ENCODE measurements around the gene ENOX1. TPM values are rescaled to one million over a fixed set of nuclear protein-coding genes. Genes with fewer than 3 reads are reported as not detected.

ENOX1 gene
- total and polyA plus RNA-seq, 2 of the 13 experiments (the other 11 are each of a cell fraction or from before 2014, with no cell fraction given): not detected

GRCh38 chr13:43469791-43470190 is 317.0 kb downstream of the ENOX1 start:
- no peak for DNase-seq (ENCODE audit: low spot score)
- TF ChIP-seq CERS6 (CRISPR knock-in tag; IDR thresholded peaks at IDR 0.05) (no peak), ZNF232 (CRISPR knock-in tag; IDR thresholded peaks at IDR 0.05; ENCODE audit: borderline replicate concordance) (no peak), ZNF878 (CRISPR knock-in tag; IDR thresholded peaks at IDR 0.05) (no peak)
- Histone ChIP-seq H2AFZ (ENCODE audit: low read length) (no peak overlapping the region), H3K36me3 (replicated peaks in 1 of 2; ENCODE audit: control insufficient read depth in 1 of 2, insufficient read depth in 2 of 2, low read length in 2 of 2) (no peaks in the 10 kb centered on the region), H3K27ac (ENCODE audit: extremely low read length, insufficient read depth, low read length) (no peak overlapping the region), H3K4me1 (ENCODE audit: insufficient read depth, low read length) (no peaks in the 10 kb centered on the region), H4K20me1 (ENCODE audit: insufficient read depth, low read length) (no peaks in the 10 kb centered on the region), H3K27me3 (ENCODE audit: control insufficient read depth in 1 of 2, insufficient read depth in 2 of 2, low read length in 2 of 2) (no peaks in the 10 kb centered on the region), H3K9ac (ENCODE audit: insufficient read depth, low read depth, low read length) (no peak overlapping the region), H3K79me2 (ENCODE audit: insufficient read depth, low read length) (no peaks in the 10 kb centered on the region), H3K4me2 (ENCODE audit: low read depth, low read length) (no peak overlapping the region), H3K4me3 (replicated peaks in 1 of 3; ENCODE audit: insufficient read depth in 1 of 3, low read depth in 2 of 3, low read length in 3 of 3) (no peak overlapping the region), H3K9me3 (ENCODE audit: low read length) (no peaks in the 10 kb centered on the region)
- BruUV-seq (replicated peaks): no TSS peak
- in situ Hi-C loops (cut with HindIII; ENCODE audit: extremely low pct_ligation_motif_present, low pct_unique_long_range_greater_than_20kb): no loop called here
- FAIRE-seq: no peak
- 4% methylated on average over 1 of the region's 1 CpG for WGBS (ENCODE audit: low lambda C conversion rate)
- intact Hi-C loops (cut with micrococcal nuclease; ENCODE audit: unreplicated experiment): no loop called here
- POLR2A ChIA-PET: no interaction called here
- CTCF ChIA-PET (ENCODE audit: low intra/inter-chr PET ratio, low total read pairs): no interaction called here
- ATAC-seq: no peak

- FAIRE-seq (no peak), ATAC-seq (no peak), DNase-seq (ENCODE audit: low spot score) (no peak)
- Histone ChIP-seq H3K4me2 (ENCODE audit: low read depth, low read length) (no peak overlapping the region), H3K36me3 (replicated peaks in 1 of 2; ENCODE audit: control insufficient read depth in 1 of 2, insufficient read depth in 2 of 2, low read length in 2 of 2) (no peaks in the 10 kb centered on the region), H3K4me1 (ENCODE audit: insufficient read depth, low read length) (no peaks in the 10 kb centered on the region), H3K4me3 (replicated peaks in 1 of 3; ENCODE audit: insufficient read depth in 1 of 3, low read depth in 2 of 3, low read length in 3 of 3) (no peak overlapping the region), H3K9me3 (ENCODE audit: low read length) (no peaks in the 10 kb centered on the region), H3K27me3 (ENCODE audit: control insufficient read depth in 1 of 2, insufficient read depth in 2 of 2, low read length in 2 of 2) (no peaks in the 10 kb centered on the region), H3K9ac (ENCODE audit: insufficient read depth, low read depth, low read length) (no peak overlapping the region), H2AFZ (ENCODE audit: low read length) (no peak overlapping the region), H4K20me1 (ENCODE audit: insufficient read depth, low read length) (no peaks in the 10 kb centered on the region), H3K27ac (ENCODE audit: extremely low read length, insufficient read depth, low read length) (no peak overlapping the region), H3K79me2 (ENCODE audit: insufficient read depth, low read length) (no peaks in the 10 kb centered on the region)
- POLR2A ChIA-PET: no interaction called here
- in situ Hi-C loops (cut with HindIII; ENCODE audit: extremely low pct_ligation_motif_present, low pct_unique_long_range_greater_than_20kb) (no loop called here), intact Hi-C loops (cut with micrococcal nuclease; ENCODE audit: unreplicated experiment) (no loop called here)
- no TSS peak for BruUV-seq (replicated peaks)
- WGBS (ENCODE audit: low lambda C conversion rate): 0% methylated on average over 3 of the region's 3 CpGs
- no peak for TF ChIP-seq ONECUT2 (CRISPR knock-in tag; IDR thresholded peaks at IDR 0.05)
- CTCF ChIA-PET (ENCODE audit: low intra/inter-chr PET ratio, low total read pairs): no interaction called here
These were observed 322.1 kb downstream of the ENOX1 start for GRCh38 chr13:43464578-43465264.

All from HepG2 (cell line).